Transverse colon (tissue), 4 donors: ENCODE results near the gene NEURL1.

Source experiments
- POLR2AphosphoS5 ChIP-seq, 3 donors: sonication (generic); formaldehyde crosslinking; IDR thresholded peaks; one replicate each; pipeline ENCODE4 v1.6.1; 2016; ENCODE audit warnings: antibody characterized with exemption in 3 of 3
- TF ChIP-seq, protein P1 (sequence below), 5 experiments: fragments of 200-600 bp in 3 of 5; fragments of 450-650 bp in 2 of 5; sonication (generic) in 3 of 5; IDR thresholded peaks; 1 replicate in 2 of 5; 2 replicates in 3 of 5; pipeline ENCODE4 v1.5.1; 2016 to 2017; ENCODE audit warnings: antibody characterized with exemption in 5 of 5, inconsistent platforms in 3 of 5, mild to moderate bottlenecking in 2 of 5, moderate library complexity in 1 of 5

DNA sequence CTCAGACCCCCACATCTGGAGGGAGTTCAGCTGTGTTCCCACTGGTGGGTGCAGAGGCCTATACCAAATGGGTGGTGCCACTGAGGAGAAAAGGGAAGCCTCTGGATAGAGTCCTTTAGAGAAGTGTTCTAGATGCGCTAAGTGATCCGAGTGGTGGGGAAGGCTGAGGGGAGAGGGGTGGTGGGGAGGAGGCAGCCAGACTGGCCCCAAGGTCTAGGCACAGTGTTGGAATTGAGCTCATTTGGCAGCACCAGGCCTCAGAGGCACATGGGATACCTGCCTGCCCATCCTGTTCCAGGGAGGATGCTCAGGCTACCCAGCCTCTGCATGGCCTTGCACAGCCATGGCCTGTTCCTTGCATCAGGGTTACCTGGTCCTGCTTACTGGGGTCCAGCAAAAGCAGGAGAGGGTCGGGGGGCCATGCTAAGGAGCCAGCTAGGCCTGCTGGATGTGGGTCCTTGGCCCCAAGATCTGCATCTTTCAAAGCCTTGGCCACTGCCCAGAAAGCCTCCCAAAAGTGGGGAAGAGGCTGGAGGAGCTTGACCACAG is 99.6 kb downstream of the NEURL1 start:
- TF ChIP-seq, protein P1, sequence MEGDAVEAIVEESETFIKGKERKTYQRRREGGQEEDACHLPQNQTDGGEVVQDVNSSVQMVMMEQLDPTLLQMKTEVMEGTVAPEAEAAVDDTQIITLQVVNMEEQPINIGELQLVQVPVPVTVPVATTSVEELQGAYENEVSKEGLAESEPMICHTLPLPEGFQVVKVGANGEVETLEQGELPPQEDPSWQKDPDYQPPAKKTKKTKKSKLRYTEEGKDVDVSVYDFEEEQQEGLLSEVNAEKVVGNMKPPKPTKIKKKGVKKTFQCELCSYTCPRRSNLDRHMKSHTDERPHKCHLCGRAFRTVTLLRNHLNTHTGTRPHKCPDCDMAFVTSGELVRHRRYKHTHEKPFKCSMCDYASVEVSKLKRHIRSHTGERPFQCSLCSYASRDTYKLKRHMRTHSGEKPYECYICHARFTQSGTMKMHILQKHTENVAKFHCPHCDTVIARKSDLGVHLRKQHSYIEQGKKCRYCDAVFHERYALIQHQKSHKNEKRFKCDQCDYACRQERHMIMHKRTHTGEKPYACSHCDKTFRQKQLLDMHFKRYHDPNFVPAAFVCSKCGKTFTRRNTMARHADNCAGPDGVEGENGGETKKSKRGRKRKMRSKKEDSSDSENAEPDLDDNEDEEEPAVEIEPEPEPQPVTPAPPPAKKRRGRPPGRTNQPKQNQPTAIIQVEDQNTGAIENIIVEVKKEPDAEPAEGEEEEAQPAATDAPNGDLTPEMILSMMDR (IDR thresholded peaks at IDR 0.05) = peak in 1 of 5 experiments; percentile 3
- no peak for TF ChIP-seq POLR2AphosphoS5 (IDR thresholded peaks at IDR 0.05)
